Astrocyte (in vitro differentiated cells and primary cell): ENCODE results near the gene BCAS2.

ENCODE experiments used
- EZH2 ChIP-seq: IDR thresholded peaks from 2 replicates; pipeline ENCODE4 v1.6.1; 2012; ENCODE audit warnings: mild to moderate bottlenecking, low read length, inconsistent platforms; ENCODE audit not compliant: insufficient read depth
- TF ChIP-seq, protein P1 (sequence below): IDR thresholded peaks from 2 replicates; pipeline ENCODE4 v1.5.1; 2011; ENCODE audit warnings: low read depth, mild to moderate bottlenecking, inconsistent platforms, low read length, moderate library complexity; ENCODE audit not compliant: insufficient read depth

DNA sequence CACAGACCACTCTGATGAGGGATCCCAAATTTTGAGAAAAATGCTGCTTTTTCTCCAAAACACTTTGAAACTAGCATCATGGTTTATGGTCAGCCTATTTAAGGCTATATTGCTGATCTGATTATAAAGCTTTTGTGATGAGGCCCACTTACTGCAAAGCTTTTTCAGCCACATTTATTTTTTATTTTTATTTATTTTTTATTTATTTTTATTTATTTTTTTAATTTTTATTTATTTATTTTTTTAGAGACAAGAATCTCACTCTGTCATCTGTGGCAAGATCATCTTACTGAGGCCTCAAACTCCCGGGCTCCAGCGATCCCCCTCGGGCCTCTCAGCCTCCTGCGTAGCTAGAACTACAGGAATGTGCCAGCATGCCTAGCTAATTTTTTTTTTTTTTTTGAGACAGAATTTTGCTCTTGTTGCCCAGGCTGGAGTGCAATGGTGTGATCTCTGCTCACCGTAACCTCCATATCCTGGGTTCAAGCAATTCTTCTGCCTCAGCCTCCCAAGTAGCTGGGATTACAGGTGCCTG lies 5.2 kb upstream of the BCAS2 start:
- TF ChIP-seq, protein P1, sequence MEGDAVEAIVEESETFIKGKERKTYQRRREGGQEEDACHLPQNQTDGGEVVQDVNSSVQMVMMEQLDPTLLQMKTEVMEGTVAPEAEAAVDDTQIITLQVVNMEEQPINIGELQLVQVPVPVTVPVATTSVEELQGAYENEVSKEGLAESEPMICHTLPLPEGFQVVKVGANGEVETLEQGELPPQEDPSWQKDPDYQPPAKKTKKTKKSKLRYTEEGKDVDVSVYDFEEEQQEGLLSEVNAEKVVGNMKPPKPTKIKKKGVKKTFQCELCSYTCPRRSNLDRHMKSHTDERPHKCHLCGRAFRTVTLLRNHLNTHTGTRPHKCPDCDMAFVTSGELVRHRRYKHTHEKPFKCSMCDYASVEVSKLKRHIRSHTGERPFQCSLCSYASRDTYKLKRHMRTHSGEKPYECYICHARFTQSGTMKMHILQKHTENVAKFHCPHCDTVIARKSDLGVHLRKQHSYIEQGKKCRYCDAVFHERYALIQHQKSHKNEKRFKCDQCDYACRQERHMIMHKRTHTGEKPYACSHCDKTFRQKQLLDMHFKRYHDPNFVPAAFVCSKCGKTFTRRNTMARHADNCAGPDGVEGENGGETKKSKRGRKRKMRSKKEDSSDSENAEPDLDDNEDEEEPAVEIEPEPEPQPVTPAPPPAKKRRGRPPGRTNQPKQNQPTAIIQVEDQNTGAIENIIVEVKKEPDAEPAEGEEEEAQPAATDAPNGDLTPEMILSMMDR: no peak
- no peak for TF ChIP-seq EZH2
